Epithelial cell of proximal tubule (primary cell): ENCODE results near the gene PRELID3B. TPM values are rescaled to one million over a fixed set of nuclear protein-coding genes. Genes with fewer than 3 reads are reported as not detected.

ENCODE experiments used
- DNase-seq: peaks from one replicate; pipeline ENCODE4 v3.0.0-alpha.2; 2011; ENCODE audit warnings: low read depth
- H3K4me3 ChIP-seq: 2 replicates; pipeline ENCODE4 v1.5.1; 2011; ENCODE audit warnings: low read depth, mild to moderate bottlenecking, low read length
- total RNA-seq: library from RNA; depleted of rRNA; stranded (reverse); fragments of >200 nt; gene quantifications from 2 replicates; pipeline ENCODE4 v1.2.3, GENCODE V29; 2015
- TF ChIP-seq, protein P1 (sequence below): conservative IDR thresholded peaks from 2 replicates; pipeline ENCODE4 v1.5.1; 2012; ENCODE audit warnings: low read depth, mild to moderate bottlenecking, low read length

The PRELID3B gene
- total RNA-seq, 1 donor from 2014 or later = 76.3 TPM

DNA sequence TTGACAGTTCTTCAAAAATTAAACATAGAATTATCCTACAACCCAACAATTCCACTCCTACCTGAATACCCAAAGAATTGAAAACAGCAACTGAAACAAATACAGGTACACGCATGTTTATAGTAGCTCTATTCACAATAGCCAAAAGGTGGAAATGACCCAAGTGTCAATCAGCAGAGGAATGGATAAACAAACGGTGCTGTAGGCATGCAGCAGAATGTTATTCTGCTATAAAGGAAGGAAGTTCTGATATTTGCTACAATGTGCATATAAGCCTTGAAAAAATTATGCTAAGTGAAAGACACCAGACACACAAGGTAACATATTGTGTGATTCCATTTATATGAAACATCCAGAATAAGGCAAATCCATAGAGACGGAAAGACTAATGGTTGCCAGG, 38.5 kb upstream of the PRELID3B start:
- TF ChIP-seq, protein P1, sequence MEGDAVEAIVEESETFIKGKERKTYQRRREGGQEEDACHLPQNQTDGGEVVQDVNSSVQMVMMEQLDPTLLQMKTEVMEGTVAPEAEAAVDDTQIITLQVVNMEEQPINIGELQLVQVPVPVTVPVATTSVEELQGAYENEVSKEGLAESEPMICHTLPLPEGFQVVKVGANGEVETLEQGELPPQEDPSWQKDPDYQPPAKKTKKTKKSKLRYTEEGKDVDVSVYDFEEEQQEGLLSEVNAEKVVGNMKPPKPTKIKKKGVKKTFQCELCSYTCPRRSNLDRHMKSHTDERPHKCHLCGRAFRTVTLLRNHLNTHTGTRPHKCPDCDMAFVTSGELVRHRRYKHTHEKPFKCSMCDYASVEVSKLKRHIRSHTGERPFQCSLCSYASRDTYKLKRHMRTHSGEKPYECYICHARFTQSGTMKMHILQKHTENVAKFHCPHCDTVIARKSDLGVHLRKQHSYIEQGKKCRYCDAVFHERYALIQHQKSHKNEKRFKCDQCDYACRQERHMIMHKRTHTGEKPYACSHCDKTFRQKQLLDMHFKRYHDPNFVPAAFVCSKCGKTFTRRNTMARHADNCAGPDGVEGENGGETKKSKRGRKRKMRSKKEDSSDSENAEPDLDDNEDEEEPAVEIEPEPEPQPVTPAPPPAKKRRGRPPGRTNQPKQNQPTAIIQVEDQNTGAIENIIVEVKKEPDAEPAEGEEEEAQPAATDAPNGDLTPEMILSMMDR = no peak
- H3K4me3 ChIP-seq = no peak overlapping the region
- DNase-seq = no peak

DNA sequence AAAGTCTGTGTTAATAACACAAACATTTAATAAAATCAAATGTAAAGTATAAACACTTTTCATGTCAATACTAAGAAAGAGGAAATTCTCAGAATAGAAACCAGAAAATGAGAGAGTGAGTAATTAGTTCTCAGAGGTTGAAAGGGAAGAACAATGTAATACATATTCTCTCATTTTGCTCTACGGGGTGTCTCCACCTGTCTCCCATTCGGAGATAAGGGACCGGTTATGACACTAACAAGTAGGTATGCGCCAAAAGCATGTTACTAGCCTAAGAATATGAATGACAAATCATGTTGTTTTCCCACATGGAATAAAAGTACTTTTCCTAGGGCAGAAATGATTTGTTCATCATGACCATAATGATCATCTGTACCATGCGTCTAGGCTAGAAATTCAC, 35.6 kb upstream of the PRELID3B start:
- H3K4me3 ChIP-seq = no peak overlapping the region
- no peak for DNase-seq

DNA sequence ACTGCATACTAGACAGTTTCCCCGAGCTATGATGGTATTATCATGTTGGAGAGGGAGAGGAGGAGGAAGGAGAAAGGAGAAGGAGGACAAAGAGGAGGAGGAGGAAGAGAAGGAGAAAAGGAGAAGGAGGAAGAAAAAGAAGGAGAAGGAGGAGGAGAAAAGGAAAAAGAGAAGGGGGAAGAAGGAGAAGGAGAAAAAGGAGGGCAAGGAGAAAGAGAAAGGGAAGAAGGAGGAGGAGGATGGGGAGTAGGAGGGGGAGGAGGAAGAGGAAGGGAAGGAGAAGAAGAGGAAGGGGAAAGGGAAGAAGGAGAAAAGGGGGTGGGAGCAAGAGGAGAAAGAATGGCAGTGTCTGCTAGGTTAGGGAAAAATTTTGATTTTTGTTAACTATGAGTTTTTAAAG, 35.1 kb upstream of the PRELID3B start:
- no peak for DNase-seq
- TF ChIP-seq, protein P1 = no peak
- no peak overlapping the region for H3K4me3 ChIP-seq

More for the DNA sequence above, 35.6 kb upstream of the PRELID3B start:
- TF ChIP-seq, protein P1 = no peak

DNA sequence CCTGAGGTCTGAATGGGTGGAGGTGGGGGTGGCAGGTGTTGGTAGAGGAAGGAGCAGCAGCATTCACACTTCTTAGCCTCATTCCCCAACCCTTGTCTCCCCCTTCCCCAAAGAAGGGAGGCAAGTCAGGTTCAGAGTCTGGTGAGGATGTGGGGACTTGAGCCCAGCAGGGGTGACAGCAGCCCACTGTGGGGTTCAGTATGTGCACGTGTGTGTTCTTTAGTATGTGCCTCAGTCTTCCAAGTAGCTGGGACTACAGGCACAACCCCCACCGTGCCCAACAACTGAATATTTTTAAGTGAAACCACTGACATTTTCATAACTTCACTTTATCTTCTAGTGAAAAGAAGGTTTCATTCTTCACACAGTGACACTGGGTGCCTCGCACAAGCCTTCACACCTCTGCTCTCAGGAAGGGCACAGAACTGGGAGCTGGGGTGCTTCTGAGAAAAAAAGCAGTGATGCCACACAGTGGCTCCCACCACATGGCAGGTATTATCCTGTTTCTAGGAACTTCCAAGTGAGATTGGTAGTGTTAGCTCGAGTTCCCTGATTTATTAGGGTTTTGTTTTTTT, 33.4 kb upstream of the PRELID3B start:
- TF ChIP-seq, protein P1 = no peak
- no peak for DNase-seq

DNA sequence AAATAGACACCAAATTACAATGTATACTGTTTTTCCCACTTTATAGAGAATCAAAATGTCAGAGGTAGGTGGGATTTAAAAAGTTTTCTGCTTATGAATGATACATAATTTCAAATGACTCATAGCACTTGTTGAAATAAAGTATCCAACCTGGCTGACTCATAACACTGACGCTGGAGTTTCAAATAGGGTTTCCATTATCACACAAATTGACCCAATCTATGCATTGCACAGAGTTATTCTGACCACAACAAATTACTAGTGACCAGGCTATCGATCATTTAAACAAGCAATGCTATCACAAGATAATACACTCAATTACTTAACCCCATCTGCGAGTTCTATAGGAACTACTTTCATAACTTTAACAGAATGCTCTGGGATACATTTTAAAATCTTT, 31.9 kb upstream of the PRELID3B start:
- DNase-seq = no peak
- TF ChIP-seq, protein P1 = no peak
- no peak overlapping the region for H3K4me3 ChIP-seq

More for the DNA sequence above, 33.4 kb upstream of the PRELID3B start:
- no peak overlapping the region for H3K4me3 ChIP-seq

DNA sequence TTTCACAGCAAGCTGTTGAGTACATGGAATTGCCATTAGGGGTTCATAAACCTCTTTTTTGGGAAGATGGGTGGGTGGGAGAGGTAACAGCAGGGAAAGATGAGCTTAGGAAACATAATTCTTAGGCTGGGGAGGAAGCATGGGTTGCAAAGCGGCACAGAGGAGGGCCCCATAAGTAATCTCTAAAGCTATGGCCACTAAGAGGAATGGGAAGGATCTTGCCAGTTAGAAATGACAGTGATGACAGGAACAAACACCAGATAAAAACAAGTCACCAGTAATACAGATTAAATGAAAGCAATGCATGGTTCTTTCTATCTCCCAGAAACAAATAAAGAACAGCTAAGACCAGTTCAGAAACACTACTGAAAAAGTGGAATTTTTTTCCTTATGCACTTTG, 31.0 kb upstream of the PRELID3B start:
- no peak overlapping the region for H3K4me3 ChIP-seq
- TF ChIP-seq, protein P1 = no peak
- DNase-seq = no peak

DNA sequence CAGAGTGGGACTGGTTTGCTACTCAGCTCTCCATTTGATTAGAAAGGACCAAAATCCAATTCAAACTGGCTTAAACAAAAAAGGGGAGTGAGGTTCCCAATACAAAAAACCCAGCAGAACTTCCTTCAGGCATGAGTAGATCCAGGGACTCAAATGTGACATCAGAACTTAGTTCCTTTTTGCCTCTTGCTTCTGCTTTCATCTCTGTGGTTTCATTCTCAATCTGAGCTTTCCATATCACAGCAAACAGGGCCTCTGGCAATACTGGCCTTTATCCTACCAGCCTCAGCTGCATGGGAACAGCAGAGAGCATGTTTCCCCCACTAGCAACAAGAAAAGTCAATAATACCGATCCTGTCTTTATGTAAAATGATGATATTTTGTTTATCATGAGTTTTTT, 28.6 kb upstream of the PRELID3B start:
- no peak overlapping the region for H3K4me3 ChIP-seq
- TF ChIP-seq, protein P1 = no peak
- DNase-seq = no peak
